GM18511 (cell line): ENCODE data around the gene PLA2G1B.

Experiments
- ATAC-seq: cut with Tn5 transposase; IDR thresholded peaks from one replicate; pipeline ENCODE4 v1.9.1; 2021; ENCODE audit warnings: mild to moderate bottlenecking, moderate library complexity; ENCODE audit not compliant: unreplicated experiment

PLA2G1B gene

DNA sequence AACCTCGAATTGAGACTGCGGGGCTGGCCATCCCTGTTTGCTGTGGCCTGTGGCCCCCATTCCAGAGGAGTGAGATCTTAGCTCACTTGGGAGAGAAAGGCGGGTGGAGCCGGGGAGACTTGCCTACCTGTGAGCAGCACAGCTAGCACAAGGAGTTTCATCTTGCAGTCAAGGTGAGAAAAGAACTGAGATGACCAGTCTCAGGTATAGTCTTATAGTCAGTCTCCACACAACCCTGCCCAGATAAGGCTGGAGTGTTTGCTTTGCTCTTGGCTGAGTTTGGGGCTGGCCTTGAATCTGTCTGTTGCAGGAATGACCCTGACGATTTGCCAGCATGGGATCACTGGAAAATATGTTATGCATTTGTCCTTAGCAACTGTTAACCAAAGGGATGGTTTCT lies at the start of gene PLA2G1B:
TSS of gene PLA2G1B (minus strand) at position 187 of the 400 bp plus-strand sequence. CDS start at position 161, 26 bp downstream.
- no peak for ATAC-seq

DNA sequence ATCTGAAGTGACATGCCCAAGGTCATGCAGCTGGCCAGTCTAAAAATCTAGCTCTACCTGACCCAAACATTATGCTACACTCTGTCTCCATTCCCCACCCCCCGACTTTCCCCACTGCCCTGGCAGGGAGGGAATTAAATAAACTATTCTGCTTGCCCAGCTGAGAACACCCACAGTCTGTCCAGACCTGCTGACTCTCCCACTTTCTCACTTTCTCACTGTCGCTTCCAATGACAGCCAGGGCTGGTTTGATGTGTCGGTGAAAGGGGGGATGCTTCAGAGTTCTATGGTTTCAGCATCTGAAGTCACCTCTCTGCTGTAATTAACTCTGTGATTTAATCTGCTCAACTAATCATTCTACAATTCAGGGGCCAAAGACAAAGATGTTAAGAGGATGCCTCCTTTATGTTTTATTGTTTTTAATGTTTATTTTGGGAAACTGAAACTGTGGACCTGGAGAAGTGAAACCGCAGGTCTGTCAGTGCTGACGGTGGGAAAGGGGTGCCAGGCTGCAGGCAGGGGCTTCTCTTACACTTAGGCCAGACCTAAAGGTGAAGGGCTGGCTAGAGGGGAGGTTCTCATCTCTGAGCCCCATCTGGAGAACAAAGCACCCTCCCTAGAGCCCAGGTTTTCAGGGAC lies 49.5 kb upstream of the PLA2G1B start:
- no peak for ATAC-seq

DNA sequence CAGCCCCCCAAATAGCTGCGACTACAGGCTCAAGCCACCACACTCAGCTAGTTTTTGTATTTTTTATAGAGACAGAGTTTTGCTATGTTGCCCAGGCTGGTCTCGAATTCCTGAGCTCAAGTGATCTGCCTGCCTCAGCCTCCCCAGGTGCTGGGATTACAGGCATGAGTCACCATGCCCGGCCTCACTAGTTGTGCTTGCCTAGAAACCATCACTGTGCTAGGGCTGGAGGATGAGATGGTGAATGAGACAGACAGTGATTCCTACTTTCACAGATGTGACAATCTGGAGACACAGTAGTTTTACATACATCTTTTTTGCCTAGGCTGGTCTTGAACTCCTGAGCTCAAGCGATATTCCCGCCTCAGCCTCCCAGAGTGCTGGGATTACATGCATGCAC lies 48.8 kb upstream of the PLA2G1B start:
- ATAC-seq = no peak

DNA sequence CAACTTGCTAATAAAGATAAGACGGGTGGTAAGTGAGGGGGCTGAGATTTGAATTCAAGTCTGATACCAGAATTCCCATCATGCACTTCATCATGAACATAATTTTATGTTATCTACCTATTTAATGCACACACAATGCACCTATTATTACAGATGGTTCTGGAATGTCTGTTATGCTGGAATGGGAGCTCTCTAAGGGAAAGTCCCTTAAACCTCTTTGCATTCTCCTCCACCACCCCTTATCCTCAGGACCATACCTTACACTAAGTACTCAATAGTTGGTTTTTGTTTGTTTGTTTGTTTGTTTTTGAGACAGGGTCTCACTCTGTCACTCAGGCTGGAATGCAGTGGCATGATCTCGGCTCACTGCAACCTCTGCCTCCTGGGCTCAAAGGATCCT lies 48.4 kb upstream of the PLA2G1B start:
- ATAC-seq = no peak

DNA sequence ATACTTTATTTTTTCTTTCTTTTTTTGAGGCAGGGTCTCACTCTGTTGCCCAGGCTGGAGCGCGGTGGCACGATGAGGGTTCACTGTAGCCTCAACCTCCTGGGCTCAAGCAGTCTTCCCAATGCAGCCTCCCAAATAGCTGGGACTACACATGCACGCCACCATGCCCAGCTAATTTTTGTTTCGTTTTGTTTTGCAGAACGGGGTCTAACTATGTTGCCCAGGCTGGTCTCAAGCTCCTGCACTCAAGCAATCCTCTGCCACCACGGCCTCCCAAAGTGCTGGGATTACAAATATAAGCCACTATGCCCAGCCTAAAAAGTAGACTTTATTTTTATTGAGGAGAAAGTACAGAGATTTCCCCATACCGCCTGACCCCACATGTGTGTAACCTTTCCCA lies 46.1 kb upstream of the PLA2G1B start:
- ATAC-seq = no peak

DNA sequence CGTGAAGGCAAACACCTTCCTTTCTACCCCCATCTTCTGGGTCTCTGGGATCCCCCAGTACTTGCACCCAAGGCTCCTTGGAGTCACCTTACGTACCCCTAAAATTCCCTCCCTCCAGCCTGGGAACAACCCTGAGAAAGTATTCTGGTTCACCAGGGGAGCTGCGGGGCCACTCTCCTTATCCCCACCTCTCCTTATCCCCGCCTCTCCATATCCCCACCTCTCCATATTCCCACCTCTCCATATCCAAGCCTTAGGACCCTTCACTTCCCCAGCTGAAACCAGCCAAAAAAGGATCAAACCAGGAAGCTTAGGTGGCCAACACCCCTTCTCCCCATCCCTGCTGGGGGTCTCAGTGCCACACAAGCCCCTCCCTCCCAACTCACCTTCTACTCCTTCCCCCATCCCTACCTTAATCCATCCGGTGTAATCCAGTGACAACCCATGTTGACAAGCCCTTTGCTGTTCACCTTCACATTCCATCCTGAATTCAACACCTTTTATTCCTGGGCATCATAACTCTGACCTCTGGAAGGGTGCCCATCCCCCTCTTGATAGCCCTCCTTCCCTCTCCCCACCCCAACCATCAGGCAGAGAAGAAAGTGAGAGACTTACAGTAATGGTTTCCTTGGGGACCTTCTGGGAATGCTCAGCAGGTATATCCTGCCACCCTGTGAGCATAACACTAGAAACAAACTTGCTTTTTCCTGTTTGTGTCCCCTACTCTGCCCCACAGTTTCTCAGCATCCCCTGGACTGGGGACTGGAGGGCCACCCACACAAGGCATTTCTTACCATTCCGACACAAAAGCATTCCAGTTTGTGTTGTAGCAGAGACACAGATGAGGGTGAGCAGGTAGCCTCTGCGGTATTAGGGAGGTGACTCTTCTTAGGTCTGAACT lies 43.0 kb upstream of the PLA2G1B start:
- ATAC-seq = no peak

DNA sequence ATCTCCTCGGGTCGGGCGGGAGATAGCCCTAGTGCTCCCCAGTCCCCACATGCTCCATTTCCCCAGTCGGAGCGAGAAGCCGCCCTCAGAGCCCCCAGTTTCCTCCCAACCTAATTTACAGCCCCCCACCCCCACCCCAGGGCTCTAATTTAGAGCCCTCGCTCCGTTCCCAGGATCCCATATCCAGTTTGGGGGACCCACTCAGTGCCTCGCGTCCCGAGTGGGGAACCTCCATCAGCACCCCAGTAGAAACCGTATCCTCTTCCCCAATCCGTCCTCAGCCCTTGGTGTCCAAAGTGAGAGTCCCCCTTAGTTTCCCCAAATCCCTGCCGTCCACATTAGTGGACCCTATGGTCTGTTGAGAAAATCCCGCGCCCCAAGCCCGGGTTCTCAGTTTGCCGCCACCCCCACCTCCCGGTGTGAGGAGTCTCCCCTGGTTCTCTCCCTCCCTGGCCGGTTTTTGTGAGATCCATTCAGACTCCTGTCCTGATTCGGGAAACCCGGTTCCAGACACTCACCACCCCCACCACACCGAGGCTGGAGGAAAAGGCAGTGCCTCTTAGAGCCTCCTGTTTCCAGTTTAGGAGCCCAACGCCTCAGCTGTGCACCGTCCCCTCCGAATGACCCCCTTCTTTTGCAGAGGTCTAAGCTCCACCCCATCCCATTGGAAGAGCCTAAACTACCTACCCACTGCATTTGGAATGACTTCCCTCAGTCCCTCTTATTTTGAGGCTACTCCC lies 42.2 kb upstream of the PLA2G1B start:
- ATAC-seq = no peak

DNA sequence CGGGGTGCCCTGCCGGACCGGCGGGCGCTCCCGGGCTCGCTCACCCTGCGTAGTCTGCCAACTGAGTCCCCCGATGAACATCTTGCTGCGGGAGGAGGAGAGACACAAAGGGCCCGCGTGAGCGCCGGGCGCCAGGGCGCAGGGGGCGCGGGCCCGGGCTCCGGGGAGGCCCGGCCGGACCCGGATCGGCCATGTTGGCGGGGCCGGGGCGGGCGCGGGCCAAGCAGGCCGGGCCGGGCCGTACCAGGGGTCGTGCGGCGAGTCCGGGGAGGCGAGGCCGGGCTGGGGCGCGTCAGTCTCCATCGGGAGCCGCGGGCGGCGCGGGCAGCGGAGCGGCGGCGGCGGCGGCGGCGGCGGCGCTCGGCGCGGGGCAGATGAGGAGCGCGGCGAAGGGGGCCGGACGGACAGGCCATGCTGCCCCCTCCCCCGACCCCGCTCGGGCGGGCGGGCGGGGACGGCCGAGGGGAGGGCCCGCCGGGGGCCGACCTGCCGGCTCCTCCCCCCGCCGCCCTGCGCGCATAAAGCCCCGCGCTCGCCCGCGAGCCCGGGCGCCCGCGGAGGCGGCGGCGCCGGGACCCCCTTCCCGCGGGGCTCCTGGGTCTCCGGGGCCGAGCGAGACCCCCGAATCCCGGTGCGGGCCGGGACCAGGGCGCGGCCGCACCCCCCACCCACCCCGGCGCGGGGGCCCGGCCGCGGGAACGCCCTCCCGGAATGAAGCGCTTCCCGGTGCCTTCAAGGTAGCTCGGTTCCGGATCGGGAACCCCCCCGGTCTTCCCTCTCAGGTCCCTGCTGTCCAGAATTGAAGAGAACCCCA lies 41.4 kb upstream of the PLA2G1B start, which contains the start of gene MSI1:
TSS of gene MSI1 (minus strand) at position 376 of the 814 bp plus-strand sequence. CDS start at position 303, 73 bp downstream.
- ATAC-seq = no peak

DNA sequence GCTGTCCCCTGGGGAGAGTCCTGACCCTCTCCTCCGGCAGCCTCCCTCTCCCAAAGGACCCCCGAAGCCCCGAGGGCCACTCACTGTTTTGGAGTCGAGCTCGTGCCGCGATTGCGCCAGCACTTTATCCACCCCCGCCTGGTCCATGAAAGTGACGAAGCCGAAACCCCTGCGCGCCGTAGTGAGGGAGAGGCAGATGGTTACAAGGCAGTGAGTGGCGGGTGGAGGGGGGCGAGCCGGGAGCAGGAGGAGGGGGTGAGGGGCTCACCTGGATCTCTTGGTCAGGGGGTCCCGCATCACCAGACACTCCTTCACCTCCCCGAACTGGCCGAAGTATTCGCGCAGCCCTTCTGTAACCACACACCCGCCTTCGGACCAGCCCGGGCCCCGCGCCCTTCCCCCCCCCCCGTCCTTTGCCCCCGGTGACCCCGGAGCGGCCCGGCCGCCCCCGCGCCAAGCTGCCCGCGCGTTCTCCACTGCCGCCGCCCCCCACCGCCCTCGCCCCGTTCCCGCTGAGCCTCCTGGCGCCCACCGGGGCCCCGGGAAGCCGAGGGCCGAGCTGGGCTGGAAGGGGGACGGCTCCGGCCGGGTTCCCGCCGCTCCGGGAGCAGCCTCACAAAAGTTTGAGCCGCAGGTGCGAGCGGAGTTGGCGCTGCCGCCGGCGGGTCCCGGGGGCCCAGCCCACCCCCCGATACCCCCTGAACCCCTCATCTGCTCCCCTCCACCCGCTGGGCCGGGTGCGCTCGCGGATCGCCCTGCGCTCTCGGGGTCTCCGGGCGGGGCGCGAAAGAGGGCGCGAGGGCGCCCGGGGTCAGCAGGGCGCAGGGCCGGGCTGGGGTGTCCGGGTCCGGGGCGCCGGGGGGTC lies 40.6 kb upstream of the PLA2G1B start:
- ATAC-seq = no peak

DNA sequence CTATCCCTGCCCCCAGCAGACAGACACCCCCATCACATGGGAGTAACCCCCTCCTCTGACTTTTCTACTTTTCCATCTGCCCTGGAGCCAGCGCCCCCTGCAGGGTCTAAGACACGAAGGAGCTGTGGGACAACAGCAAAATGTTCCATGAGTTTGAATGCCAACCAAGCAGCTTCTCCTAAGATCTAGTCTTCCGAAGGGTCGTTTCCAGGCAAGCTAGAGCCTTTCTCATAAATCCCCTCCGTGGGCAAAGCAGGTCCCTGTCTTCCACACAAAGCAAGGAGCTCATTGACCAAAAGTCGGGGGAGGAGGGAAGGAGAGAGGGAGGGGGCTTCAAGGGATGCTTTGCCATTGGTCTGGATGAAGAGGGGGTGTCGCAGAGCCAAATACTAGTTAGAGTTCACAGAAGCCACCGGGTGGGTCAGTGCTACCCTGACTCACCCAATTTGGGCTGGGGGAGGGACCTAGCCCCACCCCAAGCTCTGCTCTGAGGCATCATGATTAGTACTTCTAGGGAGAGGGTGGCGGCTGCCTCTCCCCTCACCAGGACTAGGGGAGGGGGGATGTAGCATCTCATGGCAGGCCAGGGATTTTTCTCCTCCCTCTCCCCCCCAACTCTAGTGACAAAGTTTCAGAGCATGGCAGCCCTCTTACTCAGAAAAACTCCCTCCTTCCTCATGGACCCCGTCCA lies 39.8 kb upstream of the PLA2G1B start:
- no peak for ATAC-seq

DNA sequence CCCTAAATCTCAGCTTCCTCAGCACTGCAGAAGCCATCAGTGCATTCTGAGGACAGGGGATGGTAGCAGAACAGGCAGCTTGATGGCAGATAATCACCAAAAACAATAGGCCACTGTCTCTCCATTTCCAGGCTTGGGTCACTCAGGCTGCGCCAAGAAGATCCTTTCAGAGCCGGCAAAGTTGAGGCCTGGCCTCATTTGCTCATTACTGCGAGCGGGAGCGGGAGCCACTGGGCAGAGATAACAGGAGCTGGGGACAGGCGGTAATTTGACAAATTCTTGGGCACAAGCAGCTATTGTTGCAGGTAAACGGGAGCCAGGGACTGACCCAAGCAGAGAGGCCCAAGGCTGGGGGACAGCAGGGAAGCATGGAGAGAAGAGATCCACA lies 39.3 kb upstream of the PLA2G1B start:
- ATAC-seq = no peak

DNA sequence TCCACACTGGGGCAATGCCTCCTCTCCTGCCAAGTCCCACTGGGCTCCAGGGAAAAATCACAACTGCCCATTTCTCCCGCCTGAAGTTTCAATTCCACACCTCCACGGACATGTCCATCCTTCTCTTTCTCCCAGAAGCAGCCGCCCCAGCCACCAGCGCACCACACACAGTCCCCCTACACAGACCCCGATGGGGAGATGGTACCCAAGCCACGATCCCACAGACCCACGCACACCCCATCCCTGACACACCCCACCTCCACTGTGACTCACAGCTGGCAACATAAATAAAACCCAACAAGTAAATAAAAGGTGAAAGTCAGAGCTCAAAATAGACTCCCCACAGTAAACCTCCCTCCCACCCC lies 38.7 kb upstream of the PLA2G1B start:
- ATAC-seq = no peak

DNA sequence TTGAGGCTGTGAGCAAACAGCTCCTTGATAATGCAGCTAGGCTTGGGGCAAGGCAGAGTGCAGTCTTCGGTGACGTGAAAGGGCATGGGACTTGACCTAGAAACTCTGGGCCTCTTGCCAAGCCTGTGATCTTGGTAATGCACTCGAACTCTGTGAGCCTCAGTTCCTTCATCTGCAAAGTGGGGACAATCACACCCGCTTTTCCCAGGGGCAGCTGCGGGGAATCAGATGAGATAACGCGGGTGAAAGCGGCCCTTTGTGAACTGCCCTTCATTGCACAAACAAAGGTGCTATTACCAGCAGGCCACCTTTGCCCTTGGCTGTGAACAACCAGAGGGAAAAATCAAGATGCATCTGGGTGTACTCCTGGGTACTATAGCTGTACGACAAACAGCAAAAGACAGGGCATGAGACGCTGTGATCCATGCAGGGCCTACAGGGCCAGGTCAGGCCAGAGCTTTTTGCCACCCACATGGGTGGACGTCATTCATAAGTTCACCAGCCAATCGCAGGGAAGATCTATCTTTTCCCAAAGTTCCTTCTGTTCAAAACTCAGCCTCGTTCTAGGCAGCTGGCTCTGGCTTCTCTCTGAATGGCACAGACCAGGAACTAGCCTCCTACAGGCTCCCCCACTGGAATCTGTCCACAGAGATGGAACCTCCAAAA lies 38.2 kb upstream of the PLA2G1B start:
- ATAC-seq = no peak

DNA sequence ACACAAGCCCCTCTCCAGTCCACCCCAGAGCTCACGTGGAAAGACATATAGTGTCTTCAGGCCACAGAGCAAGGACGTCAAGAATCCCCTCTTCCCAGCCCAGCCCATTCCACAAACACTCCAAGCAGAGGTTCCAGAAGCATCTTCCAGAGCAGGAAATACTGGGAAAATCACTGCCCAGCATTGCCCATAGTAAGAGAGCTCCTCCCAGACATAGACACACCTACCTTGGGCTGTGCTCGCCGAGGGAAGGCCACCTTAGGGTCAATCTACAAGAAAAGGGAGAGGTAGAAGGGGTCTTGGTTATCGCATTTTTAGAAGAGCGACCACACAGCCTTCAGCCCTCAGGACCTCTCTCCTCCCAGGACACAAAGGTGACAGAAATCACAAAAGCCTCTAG lies 36.9 kb upstream of the PLA2G1B start:
- no peak for ATAC-seq

DNA sequence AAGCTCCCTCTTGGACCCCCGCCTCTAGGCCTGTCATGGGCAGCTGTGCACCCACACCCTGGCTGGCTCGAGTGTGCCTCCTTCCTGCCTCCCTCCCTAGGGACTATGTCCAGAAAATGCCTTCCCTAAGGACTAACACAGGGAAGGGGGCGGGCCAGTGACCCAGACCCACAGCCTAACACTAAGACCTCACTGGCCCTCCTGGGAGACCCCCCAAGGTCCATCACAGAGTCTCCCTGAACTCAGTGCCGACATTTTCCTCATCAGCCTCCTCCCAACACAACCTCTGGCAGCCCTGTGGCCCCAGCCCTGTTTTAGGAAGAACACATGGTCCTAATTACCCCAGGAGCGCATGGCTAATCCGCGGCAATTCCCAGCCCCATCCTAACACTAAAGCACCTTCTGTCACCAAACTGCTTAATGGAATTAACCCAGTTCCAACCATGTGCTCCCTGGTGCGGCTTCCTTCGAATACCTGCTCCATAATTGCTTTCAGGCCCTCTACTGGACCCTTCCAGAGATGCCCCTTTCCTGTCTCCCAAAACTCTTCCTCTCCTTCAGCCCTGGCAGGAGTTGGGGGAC lies 35.8 kb upstream of the PLA2G1B start:
- no peak for ATAC-seq

DNA sequence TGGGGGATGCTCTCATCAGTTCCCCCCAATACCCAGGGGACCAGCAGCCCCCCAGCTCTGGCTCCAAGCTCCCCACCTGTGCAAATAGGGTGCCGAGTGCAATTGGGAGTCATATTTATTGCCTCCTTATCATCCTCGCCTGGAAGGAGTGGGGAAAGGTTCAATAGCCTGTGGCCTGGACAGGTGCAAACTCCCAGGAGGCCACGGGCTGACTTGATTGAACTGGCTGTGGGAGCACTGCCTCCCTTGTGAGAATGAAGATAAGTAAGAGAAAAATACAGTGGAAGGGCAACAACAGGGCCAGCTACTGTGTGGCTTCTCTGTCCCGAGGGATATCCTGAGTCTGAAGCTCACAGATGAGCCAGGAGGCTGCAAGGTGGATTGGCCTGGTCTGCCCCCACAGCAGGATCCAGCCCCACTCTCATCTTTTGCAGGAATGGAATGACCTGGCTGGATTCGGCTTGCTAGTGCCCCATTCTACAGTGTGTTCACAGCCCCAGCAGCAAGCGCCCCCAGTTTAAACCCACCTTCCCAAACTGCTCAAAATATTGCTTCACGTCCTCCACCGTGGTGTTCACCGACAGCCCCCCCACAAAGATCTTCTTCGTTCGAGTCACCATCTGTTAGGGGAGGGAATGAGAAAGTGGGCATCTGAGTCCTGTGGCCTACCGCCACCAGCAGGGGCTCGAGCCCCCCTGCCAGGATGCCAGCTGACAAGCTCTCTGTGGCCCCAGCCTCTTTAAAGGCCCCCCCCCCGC lies 35.1 kb upstream of the PLA2G1B start:
- no peak for ATAC-seq

DNA sequence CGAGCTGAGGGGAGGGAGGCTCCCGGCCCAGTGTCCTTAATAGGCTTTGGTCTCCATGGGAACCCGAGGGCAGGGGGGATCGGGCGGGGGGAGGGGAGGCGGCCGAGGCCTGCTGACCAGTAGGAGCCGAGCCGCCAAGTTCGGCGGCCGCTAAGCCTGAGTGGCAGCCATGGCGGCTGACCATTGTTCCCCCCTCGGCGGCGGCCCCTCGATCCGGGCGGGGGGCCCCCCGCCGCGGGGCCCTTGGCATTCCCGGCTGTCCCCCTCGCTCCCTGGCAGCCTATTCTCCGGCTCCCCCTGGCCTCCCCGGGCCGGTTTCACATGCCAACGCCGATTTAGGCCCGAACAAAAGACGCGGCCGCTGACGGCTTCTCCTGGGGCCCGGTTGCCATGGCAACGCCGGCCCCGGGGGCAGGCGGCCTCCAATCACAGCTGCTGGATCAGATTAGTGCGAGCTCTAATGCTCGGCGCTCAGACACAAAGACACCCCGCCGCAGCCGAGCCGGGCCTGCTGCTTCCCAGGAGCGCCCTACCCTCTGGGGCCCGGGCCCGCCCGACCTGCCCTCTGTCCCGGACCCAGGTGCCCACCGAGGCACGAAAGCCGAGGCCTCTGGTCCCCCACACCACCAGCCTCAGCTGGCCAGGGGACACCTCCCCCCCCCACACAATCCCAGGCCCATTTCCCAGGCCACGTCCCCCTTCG lies 34.1 kb upstream of the PLA2G1B start:
- ATAC-seq = no peak
